Right atrium auricular region (tissue), 2 donors: ENCODE measurements around the gene GIPC3. TPM values are rescaled to one million over a fixed set of nuclear protein-coding genes. Genes with fewer than 3 reads are reported as not detected.

ENCODE experiments used
- DNase-seq: peaks from one replicate; pipeline ENCODE4 v3.0.0-alpha.2; 2019; ENCODE audit warnings: low spot score
- H3K27ac ChIP-seq, 2 donors: fragments of 200-600 bp; sonication (generic); 1 replicate in 1 of 2; 2 replicates in 1 of 2; pipeline ENCODE4 v1.5.1; 2016 to 2019
- H3K27me3 ChIP-seq, 2 donors: fragments of 200-600 bp; sonication (generic); one replicate each; pipeline versions ENCODE4 v1.5.1 to v1.6.0; 2017 to 2019
- H3K36me3 ChIP-seq: fragments of 200-600 bp; sonication (generic); one replicate; pipeline ENCODE4 v1.5.1; 2016
- H3K4me1 ChIP-seq, 2 donors: fragments of 200-600 bp; sonication (generic); one replicate each; pipeline versions ENCODE4 v1.5.1 to v1.6.0; 2017 to 2019
- H3K4me3 ChIP-seq, 2 donors: fragments of 200-600 bp; sonication (generic); 1 replicate in 1 of 2; 2 replicates in 1 of 2; pipeline ENCODE4 v1.5.1; 2017 to 2019; ENCODE audit warnings: mild to moderate bottlenecking in 1 of 2, moderate library complexity in 1 of 2
- H3K9me3 ChIP-seq, 2 donors: fragments of 200-600 bp; sonication (generic); one replicate each; pipeline ENCODE4 v1.5.1; 2019
- CTCF ChIP-seq, 2 donors: fragments of 200-600 bp; sonication (generic); IDR thresholded peaks; one replicate each; pipeline ENCODE4 v1.5.1; 2019; ENCODE audit warnings: antibody characterized with exemption in 2 of 2
- total RNA-seq, 2 donors: library from RNA; depleted of rRNA; stranded (reverse); fragments of >200 nt; gene quantifications; one replicate each; pipeline ENCODE4 v1.1.0, GENCODE V29; 2016

Gene GIPC3
- total RNA-seq, 2 donors from 2014 or later: 0.96 to 1.5 TPM

GRCh38 chr19:3554254-3555083 lies 30.8 kb upstream of the GIPC3 start:
- no peaks in the 10 kb centered on the region for H3K36me3 ChIP-seq
- DNase-seq: no peak
- no peaks in the 10 kb centered on the region for H3K27me3 ChIP-seq
- no peak overlapping the region for H3K4me3 ChIP-seq
- TF ChIP-seq CTCF (IDR thresholded peaks at IDR 0.05): no peak
- peak overlapping the region in 1 of 2 donors; percentile 31 for H3K27ac ChIP-seq
- H3K4me1 ChIP-seq: peaks cover 0 to 44% of the 10 kb centered on the region in 2 donors
- H3K9me3 ChIP-seq: no peaks in the 10 kb centered on the region

GRCh38 chr19:3555653-3556422 lies 29.4 kb upstream of the GIPC3 start:
- Histone ChIP-seq H3K9me3 (no peaks in the 10 kb centered on the region), H3K4me1 (peaks cover 0 to 44% of the 10 kb centered on the region in 2 donors), H3K36me3 (no peaks in the 10 kb centered on the region), H3K27ac (peak overlapping the region in 1 of 2 donors; percentile 84), H3K4me3 (peak overlapping the region; percentile 76 to 96), H3K27me3 (no peaks in the 10 kb centered on the region)
- TF ChIP-seq CTCF (IDR thresholded peaks at IDR 0.05): no peak
- DNase-seq: no peak

- peak overlapping the region in 1 of 2 donors; percentile 84 for H3K27ac ChIP-seq
These were observed 28.8 kb upstream of the GIPC3 start for GRCh38 chr19:3556423-3556977.

GRCh38 chr19:3556978-3557460 lies 28.3 kb upstream of the GIPC3 start:
- no peak for TF ChIP-seq CTCF (IDR thresholded peaks at IDR 0.05)
- no peaks in the 10 kb centered on the region for H3K27me3 ChIP-seq
- H3K27ac ChIP-seq: peak overlapping the region; percentile 82 to 84
- peaks cover 0 to 44% of the 10 kb centered on the region in 2 donors for H3K4me1 ChIP-seq
- no peaks in the 10 kb centered on the region for H3K36me3 ChIP-seq
- no peak for DNase-seq
- no peaks in the 10 kb centered on the region for H3K9me3 ChIP-seq
- peak overlapping the region; percentile 76 to 96 for H3K4me3 ChIP-seq

More at GRCh38 chr19:3556423-3556977, 28.8 kb upstream of the GIPC3 start:
- Histone ChIP-seq H3K36me3 (no peaks in the 10 kb centered on the region), H3K4me3 (peak overlapping the region; percentile 76 to 96), H3K27me3 (no peaks in the 10 kb centered on the region), H3K4me1 (peaks cover 0 to 44% of the 10 kb centered on the region in 2 donors), H3K9me3 (no peaks in the 10 kb centered on the region)
- no peak for TF ChIP-seq CTCF (IDR thresholded peaks at IDR 0.05)
- no peak for DNase-seq

- Histone ChIP-seq H3K27ac (peak within 1 kb of the TSS; percentile 82 to 84), H3K36me3 (no peaks in the 10 kb centered on the region), H3K4me3 (peak within 1 kb of the TSS; percentile 76 to 96), H3K9me3 (no peaks in the 10 kb centered on the region), H3K27me3 (no peaks in the 10 kb centered on the region), H3K4me1 (peaks cover 0 to 41% of the 10 kb centered on the region in 2 donors)
- no peak for TF ChIP-seq CTCF (IDR thresholded peaks at IDR 0.05)
- DNase-seq: peak; percentile 93
These were observed 27.6 kb upstream of the GIPC3 start, which contains the start of gene MFSD12 for GRCh38 chr19:3557461-3558248. Gene MFSD12 (minus strand): TSS chr19:3557586. CDS start chr19:3557403, 183 bp downstream.
